KMS-11 (cell line): Measurements from ENCODE around the gene SPATA46.

Experiments
- H2AFZ ChIP-seq: fragments of 200-600 bp; sonication (generic); 2 replicates; pipeline ENCODE4 v1.6.1; 2016; ENCODE audit warnings: antibody characterized with exemption, mixed run types, low read depth
- H3K27ac ChIP-seq: fragments of 200-600 bp; sonication (generic); 2 replicates; pipeline ENCODE4 v1.6.1; 2016; ENCODE audit warnings: mild to moderate bottlenecking, mixed run types
- H3K27me3 ChIP-seq: fragments of 200-600 bp; sonication (generic); 2 replicates; pipeline ENCODE4 v1.6.1; 2017; ENCODE audit warnings: mild to moderate bottlenecking, low read depth, mixed run types, moderate library complexity; ENCODE audit not compliant: insufficient read depth
- H3K36me3 ChIP-seq: fragments of 200-600 bp; sonication (generic); 2 replicates; pipeline ENCODE4 v1.6.1; 2017; ENCODE audit warnings: mild to moderate bottlenecking, mixed run types; ENCODE audit not compliant: insufficient read depth
- H3K4me1 ChIP-seq: fragments of 200-600 bp; sonication (generic); 2 replicates; pipeline ENCODE4 v1.6.1; 2016; ENCODE audit warnings: mild to moderate bottlenecking, low read depth, mixed run types; ENCODE audit not compliant: poor library complexity, severe bottlenecking
- H3K4me2 ChIP-seq: fragments of 200-600 bp; sonication (generic); 2 replicates; pipeline ENCODE4 v1.7.0; 2016; ENCODE audit warnings: mild to moderate bottlenecking, mixed run types
- H3K4me3 ChIP-seq: fragments of 200-600 bp; sonication (generic); IDR thresholded peaks from 2 replicates; pipeline ENCODE4 v1.6.1; 2017; ENCODE audit warnings: low read depth, low read length, mixed read lengths; ENCODE audit not compliant: insufficient read depth
- H3K79me2 ChIP-seq: fragments of 200-600 bp; sonication (generic); 2 replicates; pipeline ENCODE4 v1.6.1; 2016; ENCODE audit warnings: low read depth, mixed run types; ENCODE audit not compliant: insufficient read depth
- H3K9ac ChIP-seq: fragments of 200-600 bp; sonication (generic); 2 replicates; pipeline ENCODE4 v1.6.1; 2016; ENCODE audit warnings: mild to moderate bottlenecking, mixed run types
- H4K20me1 ChIP-seq: fragments of 200-600 bp; sonication (generic); 2 replicates; pipeline ENCODE4 v1.6.1; 2016; ENCODE audit warnings: mild to moderate bottlenecking, mixed run types; ENCODE audit not compliant: insufficient read depth
- CTCF ChIP-seq: fragments of 200-600 bp; sonication (generic); conservative IDR thresholded peaks from 2 replicates; pipeline ENCODE4 v1.6.1; 2017; ENCODE audit warnings: low read depth, mild to moderate bottlenecking, antibody characterized with exemption, low read length, moderate library complexity, mixed read lengths

The SPATA46 gene

GRCh38 chr1:162417650-162418049, 41.0 kb upstream of the SPATA46 start:
- Histone ChIP-seq H3K9ac (no peak overlapping the region), H3K27ac (no peak overlapping the region), H3K36me3 (no peaks in the 10 kb centered on the region), H3K4me1 (peaks cover 12% of the 10 kb centered on the region), H2AFZ (no peak overlapping the region), H4K20me1 (no peaks in the 10 kb centered on the region), H3K27me3 (no peaks in the 10 kb centered on the region), H3K4me2 (no peak overlapping the region), H3K79me2 (no peaks in the 10 kb centered on the region), H3K4me3 (no peak overlapping the region)
- no peak for TF ChIP-seq CTCF

GRCh38 chr1:162416909-162417308, 40.3 kb upstream of the SPATA46 start:
- Histone ChIP-seq H4K20me1 (no peaks in the 10 kb centered on the region), H2AFZ (no peak overlapping the region), H3K27me3 (no peaks in the 10 kb centered on the region), H3K79me2 (no peaks in the 10 kb centered on the region), H3K4me3 (no peak overlapping the region), H3K9ac (no peak overlapping the region), H3K4me2 (no peak overlapping the region), H3K4me1 (peaks cover 11% of the 10 kb centered on the region), H3K27ac (no peak overlapping the region), H3K36me3 (no peaks in the 10 kb centered on the region)
- TF ChIP-seq CTCF: no peak

- Histone ChIP-seq H3K27me3 (no peaks in the 10 kb centered on the region), H3K79me2 (no peaks in the 10 kb centered on the region), H3K4me1 (peaks cover 4% of the 10 kb centered on the region), H3K27ac (no peak overlapping the region), H3K4me2 (no peak overlapping the region), H4K20me1 (no peaks in the 10 kb centered on the region), H3K9ac (no peak overlapping the region), H3K4me3 (no peak overlapping the region), H3K36me3 (no peaks in the 10 kb centered on the region), H2AFZ (no peak overlapping the region)
- no peak for TF ChIP-seq CTCF
Measured at GRCh38 chr1:162416215-162416614, 39.6 kb upstream of the SPATA46 start.

- H3K27ac ChIP-seq: no peak within 1 kb of the TSS
- H4K20me1 ChIP-seq: no peaks in the 10 kb centered on the region
- no peaks in the 10 kb centered on the region for H3K36me3 ChIP-seq
- H3K4me3 ChIP-seq: no peak within 1 kb of the TSS
- no peak within 1 kb of the TSS for H3K4me2 ChIP-seq
- no peaks in the 10 kb centered on the region for H3K27me3 ChIP-seq
- no peak for TF ChIP-seq CTCF
- H2AFZ ChIP-seq: no peak within 1 kb of the TSS
- H3K79me2 ChIP-seq: no peaks in the 10 kb centered on the region
- H3K9ac ChIP-seq: no peak within 1 kb of the TSS
- H3K4me1 ChIP-seq: peaks cover 12% of the 10 kb centered on the region
Measured at GRCh38 chr1:162412002-162412401, 35.3 kb upstream of the SPATA46 start, which contains the start of gene SH2D1B. Gene SH2D1B (minus strand): TSS chr1:162412136. CDS start chr1:162412016, 120 bp downstream.
